Umbilical cord (tissue), 2 donors: ENCODE results near the gene ADAMTS20. TPM values are rescaled to one million over a fixed set of nuclear protein-coding genes. Genes with fewer than 3 reads are reported as not detected.

Source experiments
- DNase-seq: peaks from one replicate; pipeline ENCODE4 v3.0.0-alpha.2; 2015; ENCODE audit warnings: low spot score
- total RNA-seq: library from RNA; depleted of rRNA; stranded (reverse); fragments of >200 nt; gene quantifications from one replicate; pipeline ENCODE4 v1.2.3, GENCODE V29; 2014; ENCODE audit warnings: low replicate concordance; ENCODE audit not compliant: insufficient read depth

The ADAMTS20 gene
- total RNA-seq, 1 donor from 2014 or later = 4.6 TPM

DNA sequence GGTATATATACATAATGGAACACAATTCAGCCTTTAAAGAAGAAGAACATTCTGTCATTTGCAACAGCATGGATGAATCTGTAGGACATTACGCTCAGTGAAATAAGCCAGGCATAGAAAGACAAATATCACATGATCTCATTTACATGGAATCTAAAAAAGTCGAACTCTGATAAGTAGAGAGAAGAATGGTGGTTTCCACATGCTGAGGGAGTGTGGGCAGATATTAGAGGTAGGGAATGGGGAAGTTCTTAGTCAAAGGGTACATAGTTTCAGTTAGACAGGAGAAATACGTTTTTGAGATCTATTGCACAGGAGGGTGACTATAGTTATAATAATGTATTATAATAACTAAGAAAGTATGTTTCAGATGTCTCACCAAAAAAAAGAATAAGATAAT, 71.4 kb downstream of the ADAMTS20 start:
- no peak for DNase-seq

DNA sequence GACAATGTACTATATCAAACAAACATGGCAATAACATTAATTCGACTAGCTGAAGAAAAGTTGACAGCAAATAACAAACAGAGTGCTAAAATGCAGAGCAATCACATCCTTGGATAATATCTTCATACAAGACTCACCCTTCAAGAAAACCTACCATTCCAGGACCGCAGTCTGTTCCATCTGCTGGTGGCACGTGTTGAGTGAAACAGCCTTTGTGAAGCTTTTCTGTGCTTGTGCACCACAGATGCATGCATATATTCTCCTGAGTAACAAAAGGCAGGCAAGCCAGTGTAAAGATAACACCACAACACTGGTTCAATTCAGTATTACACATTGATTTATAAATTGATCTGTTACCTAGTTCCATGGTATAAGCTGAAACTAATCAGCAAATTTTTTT, 89.3 kb downstream of the ADAMTS20 start:
- DNase-seq = no peak

DNA sequence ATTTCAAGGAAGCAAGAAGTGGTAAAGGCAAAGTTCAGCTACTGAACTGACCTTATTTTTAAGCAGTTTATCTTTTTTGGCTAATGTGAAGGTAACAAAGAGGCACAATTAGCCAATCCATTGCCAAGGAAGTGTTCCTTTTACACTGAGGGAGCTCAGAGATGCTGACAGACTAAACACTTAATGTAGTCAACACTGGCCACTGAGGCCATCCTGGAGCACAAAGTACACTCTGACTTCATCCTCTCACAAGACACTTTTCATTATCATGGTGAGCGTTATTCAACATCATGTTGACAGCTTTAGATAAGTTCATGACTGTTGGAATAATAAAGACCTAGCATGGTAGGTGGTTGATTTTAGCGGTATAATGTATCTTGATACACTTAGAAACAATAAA, 89.9 kb downstream of the ADAMTS20 start:
- DNase-seq = no peak

DNA sequence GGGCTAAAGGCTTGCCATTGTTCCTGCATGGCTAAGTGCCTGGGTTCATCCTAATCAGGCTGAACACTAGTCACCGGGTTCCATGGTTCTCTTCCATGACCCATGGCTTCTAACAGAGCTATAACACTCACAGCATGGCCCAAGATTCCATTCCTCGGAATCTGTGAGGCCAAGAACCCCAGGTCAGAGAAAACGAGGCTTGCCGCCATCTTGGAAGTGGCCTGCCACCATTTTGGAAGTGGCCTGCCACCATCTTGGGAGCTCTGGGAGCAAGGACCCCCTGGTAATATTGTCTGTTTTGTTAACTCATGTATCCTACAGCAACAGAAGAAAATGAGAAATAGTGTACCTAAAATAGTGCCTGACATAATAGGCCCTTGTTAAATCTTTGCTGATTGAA, 92.7 kb downstream of the ADAMTS20 start:
- DNase-seq = no peak

DNA sequence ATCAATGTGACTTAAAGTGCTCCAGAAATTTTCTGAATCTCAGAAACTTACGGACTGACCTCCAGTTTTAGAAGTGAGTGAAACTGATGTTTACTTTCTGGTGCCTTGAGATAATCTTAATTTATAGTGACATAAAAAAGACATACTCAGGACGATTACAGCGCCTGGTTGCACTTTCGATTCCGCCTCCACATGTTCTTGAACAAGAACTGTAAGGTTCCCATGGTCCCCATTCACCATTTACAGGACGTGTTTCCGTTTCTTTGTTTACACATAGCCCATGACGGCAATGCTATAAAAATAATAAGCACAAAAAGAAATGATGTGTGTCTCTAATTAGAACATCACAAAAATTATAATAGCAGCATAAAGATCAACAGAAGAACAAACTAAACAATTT, 98.2 kb downstream of the ADAMTS20 start:
- DNase-seq = no peak

DNA sequence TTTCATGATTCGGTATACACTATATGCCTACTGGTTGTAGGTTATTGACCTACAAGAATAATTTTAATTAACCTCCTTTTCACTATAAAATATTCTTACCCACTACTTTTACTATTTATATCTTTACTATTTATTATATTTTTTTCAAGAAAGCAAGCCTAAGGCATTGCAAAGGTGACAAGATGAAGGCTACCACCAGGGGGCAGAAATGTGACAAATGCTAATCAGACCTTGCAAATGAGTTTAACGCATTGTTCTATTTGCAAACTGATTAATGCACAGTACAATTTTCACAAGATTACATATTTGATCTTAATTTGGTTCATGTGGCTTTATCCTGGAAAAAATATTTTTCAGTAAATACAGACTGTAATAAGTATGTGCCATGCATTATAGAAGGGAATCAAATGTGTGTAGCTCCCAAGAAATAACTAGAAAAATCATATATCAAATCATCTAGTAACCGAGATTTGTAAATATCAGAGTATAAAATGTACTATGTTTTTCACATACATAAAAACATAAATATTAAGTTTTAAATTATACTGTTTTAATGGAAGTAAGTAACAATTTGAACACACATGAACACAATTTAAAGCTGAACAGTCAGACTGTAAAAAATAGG, 107.0 kb downstream of the ADAMTS20 start:
- peak; percentile 51 for DNase-seq

DNA sequence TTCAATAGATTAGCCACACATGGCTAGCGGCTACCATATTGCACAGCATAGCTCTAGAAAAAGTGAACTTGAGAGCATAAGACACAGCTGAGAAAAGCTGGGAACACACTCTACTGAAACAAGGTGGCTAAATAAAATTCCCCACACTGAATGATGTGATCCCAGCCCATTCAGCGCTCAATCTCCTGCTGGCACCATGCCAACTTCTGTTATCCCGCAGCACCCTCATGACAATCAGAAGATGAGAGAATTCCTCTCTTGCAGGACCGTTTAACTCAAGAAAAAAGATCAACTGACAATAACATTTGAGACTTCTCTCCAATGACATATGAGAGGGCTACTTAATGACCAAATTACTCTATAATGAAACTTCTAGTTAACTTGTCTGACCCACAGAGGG, 115.4 kb downstream of the ADAMTS20 start:
- no peak for DNase-seq

DNA sequence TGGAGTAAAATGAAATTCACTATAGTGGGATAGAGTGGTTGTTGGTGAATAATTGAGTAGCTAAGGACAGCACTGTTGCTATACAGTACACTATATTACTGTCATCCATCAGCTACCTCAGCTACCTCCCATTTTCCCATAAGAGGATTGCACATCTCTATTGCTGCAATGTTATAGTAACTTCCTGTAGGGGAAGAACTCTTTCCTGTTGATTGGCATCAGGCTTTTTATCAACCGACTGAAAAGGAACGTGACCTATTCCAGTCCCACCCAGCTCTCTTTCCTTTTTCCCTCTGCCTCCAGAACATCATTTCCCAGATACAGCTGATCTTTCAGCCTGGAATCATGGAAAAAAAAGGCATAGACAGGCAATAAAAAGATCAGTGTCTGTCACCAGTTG, 117.4 kb downstream of the ADAMTS20 start:
- DNase-seq = no peak

DNA sequence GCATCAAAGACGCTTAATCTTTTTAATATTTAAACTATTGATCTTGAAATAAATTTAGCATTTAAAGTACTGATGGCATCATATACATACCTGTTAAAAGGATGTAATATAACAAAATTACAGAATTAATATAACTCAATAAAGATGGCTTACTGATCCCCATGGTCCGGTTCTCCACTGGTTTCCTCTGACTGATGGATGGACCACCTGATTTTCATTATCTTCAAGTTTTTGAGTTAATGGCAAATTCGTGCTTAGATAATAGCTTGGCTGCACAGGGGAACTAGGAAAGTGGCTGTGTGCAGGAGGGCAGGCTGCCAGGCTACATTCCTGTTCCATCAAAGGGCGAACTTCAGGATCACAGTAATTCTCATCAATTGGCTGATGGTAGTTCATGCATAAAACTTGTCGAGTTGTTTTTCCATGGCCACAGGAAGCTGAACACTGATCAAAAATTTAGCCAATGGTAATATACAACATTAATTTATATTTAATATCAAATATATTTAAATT, 123.9 kb downstream of the ADAMTS20 start:
- no peak for DNase-seq

DNA sequence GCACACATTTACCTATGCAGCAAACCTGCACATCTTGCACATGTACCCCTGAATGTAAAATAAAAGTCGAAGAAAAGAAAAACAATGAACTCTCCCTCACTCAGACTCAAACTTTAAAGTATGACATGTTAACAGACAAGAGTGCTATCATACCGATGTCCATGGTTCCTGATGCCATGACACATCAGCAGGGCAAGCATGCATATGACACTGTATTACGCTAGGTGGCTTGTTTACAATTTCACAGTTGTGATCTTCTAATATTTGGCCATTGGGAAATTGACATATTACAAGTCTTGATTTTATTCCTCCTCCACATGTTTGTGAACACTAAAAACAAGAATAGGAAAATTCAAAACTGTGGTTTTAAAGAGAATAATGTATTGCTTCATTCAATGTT, 126.6 kb downstream of the ADAMTS20 start:
- no peak for DNase-seq

DNA sequence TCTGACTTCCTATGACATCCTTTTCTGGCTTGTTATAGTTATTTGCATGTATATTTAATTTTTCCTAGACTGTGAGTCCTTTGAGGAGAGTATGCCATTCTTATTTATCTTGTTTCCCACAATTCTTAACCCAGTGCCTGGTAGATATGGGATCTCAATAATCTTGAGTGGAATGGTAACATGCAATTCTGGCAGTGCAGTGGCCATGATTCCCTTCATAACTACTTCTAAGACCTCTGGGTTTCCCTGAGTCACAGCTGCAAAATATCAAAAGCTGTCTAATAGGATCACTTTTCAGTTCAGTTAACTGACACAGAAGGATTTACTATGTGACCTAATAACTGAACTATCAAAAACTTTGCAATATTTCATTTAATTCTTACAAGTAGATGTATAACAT, 135.0 kb downstream of the ADAMTS20 start:
- DNase-seq = peak; percentile 4

DNA sequence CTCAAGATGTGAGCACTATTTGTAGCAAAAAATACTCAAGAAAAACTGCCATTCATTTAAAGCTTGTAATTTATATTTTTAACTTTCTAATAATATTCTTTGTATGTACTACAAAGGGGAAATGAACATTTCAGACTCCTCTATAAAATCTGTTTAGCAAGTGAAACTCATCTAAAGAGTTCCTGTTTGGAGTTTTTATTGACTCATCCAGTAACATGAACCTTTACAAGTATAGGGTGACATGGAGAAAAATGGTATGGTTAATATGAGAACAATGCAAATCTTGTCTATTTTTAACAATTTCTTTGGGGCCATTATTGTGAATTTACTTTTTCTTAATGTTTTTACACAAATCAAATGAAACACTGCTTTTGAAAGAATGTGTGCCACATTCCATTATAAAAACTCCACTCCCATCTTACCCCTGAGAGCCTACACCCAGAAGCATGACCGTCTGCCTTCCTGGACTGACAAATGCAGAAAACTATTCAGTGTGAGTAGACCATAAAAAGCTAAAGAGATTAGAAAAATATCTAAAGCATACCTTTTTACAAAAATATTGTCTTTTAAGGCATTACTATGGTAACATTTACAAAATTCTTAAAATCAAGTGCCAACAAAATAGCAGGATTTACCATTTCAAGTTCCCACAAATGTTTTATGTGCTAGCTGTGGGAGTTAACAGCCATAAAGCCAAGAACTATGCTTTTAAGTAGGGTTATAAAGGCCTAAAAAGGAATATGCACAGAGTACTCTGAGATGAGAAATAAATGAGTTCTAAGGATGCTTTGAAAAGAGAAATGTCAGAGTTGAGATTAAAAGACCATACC, 144.0 kb downstream of the ADAMTS20 start:
- peak; percentile 91 for DNase-seq

DNA sequence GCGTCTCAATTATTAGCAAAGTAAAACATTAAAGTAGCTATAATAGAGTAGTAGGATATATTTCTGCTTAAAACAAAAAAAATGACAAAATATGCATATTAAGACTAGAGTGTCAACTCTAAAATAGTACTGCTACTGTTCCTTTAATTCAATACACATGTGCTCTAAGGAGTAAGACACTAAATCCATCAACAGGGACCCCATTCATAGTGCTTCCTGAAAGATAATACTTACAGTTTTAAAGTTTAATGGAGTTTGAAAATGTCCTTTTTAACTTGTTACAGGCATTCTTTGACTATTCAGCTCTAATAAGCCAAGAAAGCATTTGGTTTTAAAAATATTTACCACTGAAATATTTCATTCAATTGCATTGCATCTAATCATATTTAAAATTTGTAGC, 145.2 kb downstream of the ADAMTS20 start:
- peak; percentile 35 for DNase-seq

DNA sequence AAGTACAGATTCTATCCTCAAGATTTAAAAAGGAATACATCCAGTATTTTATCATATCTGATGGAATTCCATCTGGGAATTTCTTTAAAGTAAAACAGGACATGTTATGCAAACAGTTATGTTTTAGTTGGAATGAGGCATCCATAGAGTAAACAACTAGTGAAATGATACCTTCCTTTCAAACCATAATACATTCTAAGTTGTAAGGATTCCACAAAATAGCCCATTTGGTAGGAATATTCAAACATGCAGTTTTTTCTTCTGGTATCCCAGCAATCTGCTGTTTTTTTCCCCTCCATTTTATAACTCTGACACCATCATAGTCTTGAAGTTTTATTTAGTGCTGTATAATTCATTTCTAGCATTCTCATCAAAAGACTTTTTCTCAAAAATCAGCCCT, 149.6 kb downstream of the ADAMTS20 start:
- no peak for DNase-seq

DNA sequence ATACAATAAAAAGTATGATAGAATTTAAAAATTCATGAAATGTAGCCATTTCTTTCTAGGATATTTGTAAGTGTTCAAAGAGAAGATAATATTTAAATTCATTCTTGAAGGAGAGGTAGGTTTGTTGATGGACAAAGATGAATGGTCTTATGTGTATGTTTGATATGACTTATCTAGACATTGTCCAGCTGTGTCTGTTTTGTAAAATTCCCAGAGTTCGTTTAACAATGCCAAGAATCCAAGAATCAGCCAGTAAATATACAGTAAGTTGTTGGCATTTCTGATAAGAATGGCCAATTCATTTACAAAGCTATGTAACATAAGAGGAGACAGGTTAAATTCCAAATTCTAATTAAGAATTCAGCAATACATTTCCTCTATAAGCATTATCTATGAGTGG, 150.9 kb downstream of the ADAMTS20 start:
- DNase-seq = no peak

DNA sequence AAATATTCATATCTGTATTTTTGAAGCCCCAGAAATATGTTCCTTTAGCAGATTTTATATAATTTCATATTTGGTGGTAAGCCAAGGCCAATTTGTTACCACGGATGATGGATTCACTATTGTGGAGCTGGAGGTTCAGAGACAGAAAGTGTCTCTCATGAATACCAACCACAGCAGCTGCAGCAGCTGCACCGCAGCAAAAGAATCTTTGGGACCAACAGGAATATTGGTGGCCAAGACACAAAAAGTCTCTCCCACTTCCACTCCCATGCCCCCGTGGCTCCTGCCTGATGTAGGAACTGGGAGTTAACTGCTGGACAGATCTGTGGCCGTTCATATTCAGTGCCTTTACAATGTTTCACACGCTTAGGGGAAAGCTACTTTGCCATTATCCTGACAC, 155.3 kb downstream of the ADAMTS20 start:
- DNase-seq = no peak

DNA sequence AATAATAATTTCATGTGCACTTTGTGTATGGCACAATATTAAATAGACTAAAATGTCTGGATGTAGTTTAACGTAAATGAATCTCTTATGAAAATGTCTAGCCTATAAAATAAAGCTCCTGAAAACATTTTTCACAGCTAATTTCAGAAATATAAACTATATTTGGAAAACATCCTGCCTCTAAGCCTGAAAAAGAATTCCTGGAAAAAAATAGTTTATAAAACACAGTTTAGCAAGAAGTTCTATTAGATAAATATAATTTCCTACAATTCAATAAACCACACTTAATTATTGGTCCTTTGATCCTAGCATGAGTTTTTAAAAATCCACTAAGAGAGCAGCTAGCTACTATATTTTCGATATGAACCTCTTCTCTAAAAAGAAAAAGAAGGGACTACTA, 159.9 kb downstream of the ADAMTS20 start:
- no peak for DNase-seq

DNA sequence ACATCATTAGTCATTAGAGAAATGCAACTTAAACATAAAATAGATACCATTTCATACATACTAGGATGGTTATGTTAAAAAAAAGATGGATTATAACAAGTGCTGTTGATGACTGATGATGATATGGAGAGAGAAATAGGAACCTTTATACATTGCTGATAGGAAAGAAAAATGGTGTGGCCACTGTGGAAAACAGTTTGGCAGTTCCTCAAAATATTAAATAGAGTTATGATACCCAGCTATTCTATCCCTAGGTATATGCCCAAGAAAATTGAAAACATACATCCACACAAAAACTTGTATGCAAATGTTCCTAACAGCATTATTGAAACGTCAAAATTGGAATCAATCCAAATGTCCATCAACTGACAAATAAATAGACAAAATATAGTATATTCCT, 170.1 kb downstream of the ADAMTS20 start:
- DNase-seq = no peak

DNA sequence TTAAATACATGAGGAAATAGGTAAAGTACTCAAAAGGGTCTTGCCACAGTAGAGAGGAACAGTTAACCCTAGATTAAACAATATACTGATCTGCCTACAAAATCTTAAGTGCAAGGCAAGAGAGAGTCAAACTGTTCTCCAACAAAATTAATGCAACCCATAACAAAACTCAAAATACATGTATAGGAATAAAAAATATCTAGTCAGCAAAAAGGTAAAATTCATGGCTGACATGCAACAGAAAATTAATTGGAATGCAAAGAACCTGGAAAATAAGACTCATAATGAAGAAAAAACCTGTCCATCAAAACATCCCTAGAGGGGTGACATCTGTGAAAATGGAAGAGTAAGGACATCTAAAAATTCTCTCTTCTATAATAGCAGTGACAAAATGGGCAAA, 173.6 kb downstream of the ADAMTS20 start:
- DNase-seq = no peak

DNA sequence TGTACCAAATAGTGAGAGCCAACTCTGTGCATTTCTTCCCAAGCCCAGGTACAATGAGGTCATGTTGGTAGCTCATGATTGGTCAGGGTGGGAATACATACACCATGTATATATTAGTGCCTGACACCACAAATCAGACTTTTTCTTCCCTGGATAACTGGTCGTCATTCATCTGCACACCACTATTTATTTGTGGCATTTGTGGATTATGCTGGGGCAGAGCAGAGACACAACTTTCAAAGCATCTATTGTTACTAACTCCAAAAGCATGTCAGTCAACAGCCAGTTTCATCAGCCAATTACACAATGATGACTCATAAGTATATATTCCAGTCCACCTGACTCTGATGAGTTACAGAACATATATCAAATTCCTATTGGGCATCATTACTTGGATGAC, 181.7 kb downstream of the ADAMTS20 start:
- no peak for DNase-seq

DNA sequence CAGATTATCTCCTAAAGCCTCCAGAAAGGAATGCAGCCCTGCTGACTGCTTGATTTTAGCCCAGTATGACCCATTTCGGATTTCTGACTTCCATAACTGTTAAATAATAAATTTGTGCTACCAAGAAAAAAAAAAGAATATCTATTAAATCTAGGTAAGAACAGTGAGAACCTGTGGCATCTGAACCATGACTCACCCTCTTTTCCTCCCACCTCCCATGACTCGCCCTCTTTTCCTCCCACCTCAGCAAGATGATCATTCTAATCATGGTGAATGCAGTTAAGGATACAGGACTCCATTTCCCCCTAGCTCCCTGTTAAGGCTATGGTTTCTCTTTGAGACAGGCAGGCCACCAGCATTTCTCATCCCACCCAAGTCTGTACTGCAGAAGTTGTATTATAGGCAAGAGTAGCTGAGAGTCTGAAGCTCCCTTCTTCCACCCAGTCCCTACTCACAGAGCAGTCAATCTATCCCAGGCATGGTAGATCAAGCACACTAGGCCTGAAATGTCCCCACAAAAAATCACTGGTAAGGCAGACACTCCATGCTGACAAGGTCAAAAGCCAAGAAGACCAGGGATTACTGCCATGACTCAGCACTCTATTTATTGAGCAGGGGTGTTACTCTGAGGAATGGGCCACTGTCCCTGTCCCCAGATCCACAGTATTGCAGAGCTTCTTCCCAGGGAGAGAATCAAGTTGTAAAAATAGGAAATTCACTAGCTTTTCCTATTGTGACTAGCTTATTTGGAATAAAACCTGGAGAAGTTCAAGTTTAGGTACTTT, 188.9 kb downstream of the ADAMTS20 start:
- no peak for DNase-seq

DNA sequence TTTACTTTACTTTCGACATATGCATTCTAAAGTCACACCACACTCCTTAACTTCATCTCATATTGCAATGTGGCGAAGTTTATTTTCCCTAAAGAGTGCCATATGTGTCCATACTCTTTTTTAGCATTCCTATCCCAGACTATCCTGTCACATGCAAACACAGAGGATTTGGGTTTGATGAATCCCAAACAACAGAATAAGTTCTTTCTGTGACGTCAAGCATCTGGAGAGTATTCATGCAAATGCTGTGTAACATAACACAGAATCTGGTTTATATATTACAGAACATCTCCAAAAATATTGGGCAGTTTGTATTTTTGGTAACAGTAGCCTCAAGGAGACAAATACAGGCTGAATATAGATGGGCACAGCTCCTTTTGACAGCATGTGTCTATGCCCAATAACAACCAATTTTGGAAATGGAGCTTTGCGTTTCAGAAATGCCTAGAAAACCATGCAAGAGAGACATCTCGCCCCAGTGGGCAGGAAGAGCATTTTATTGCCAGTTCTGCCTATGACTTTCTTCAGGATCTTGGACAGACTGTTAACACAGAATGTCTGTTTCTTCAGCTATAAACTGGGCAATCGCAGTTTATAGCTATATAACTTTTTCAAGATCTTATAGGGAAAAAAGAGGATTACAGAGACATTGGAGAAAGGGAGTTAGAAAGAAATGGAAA, 190.8 kb downstream of the ADAMTS20 start:
- DNase-seq = peak; percentile 88
